Prostate gland (tissue), 2 donors: Measurements from ENCODE around the gene COL5A1. TPM values are rescaled to one million over a fixed set of nuclear protein-coding genes. Genes with fewer than 3 reads are reported as not detected.

ENCODE experiments used
- DNase-seq: peaks from one replicate; pipeline ENCODE4 v3.0.0-alpha.2; 2019; ENCODE audit warnings: low spot score
- H3K27ac ChIP-seq, 2 donors: fragments of 200-600 bp; sonication (generic); 2 replicates each; pipeline ENCODE4 v1.5.1; 2017 to 2019
- H3K27me3 ChIP-seq: fragments of 200-600 bp; sonication (generic); replicated peaks from 2 replicates; pipeline ENCODE4 v1.5.1; 2019; ENCODE audit not compliant: insufficient read depth
- H3K36me3 ChIP-seq, 2 donors: fragments of 200-600 bp; sonication (generic); 1 replicate in 1 of 2; 2 replicates in 1 of 2; pipeline versions ENCODE4 v1.5.1 to v1.8.1; 2017 to 2019
- H3K4me1 ChIP-seq: fragments of 200-600 bp; sonication (generic); replicated peaks from 2 replicates; pipeline ENCODE4 v1.5.1; 2019
- H3K4me3 ChIP-seq, 2 donors: fragments of 200-600 bp; sonication (generic); 2 replicates each; pipeline ENCODE4 v1.5.1; 2017 to 2019
- H3K9me3 ChIP-seq: fragments of 200-600 bp; sonication (generic); 2 replicates; pipeline ENCODE4 v1.5.1; 2017
- CTCF ChIP-seq, 4 experiments: fragments of 200-600 bp in 2 of 4; fragments of 450-650 bp in 2 of 4; sonication (generic) in 2 of 4; IDR thresholded peaks; 1 replicate in 3 of 4; 2 replicates in 1 of 4; pipeline ENCODE4 v1.5.1; 2016 to 2019; ENCODE audit warnings: antibody characterized with exemption in 4 of 4, mild to moderate bottlenecking in 2 of 4, moderate library complexity in 2 of 4
- POLR2A ChIP-seq: fragments of 450-650 bp; IDR thresholded peaks from one replicate; pipeline ENCODE4 v1.6.1; 2016; ENCODE audit warnings: antibody characterized with exemption, mild to moderate bottlenecking
- POLR2AphosphoS5 ChIP-seq: sonication (generic); formaldehyde crosslinking; IDR thresholded peaks from one replicate; pipeline ENCODE4 v1.6.1; 2017; ENCODE audit warnings: antibody characterized with exemption
- WGBS: methylation state at CpG from one replicate; pipeline ENCODE4 v1.1.5; 2018; 5-methylcytosine and 5-hydroxymethylcytosine counted together
- intact Hi-C: fragments of 100-400 bp; cut with DNase I; formaldehyde crosslinking; loops from one replicate; pipeline ENCODE4 v1.14.2; 2022
- total RNA-seq, 2 donors: library from RNA; depleted of rRNA; stranded (reverse); fragments of >200 nt; gene quantifications; one replicate each; pipeline ENCODE4 v1.1.0, GENCODE V29; 2016

The COL5A1 gene
- total RNA-seq, 2 donors from 2014 or later = 16.9 to 36.0 TPM

- Histone ChIP-seq H3K4me3 (no peak overlapping the region), H3K27ac (no peak overlapping the region), H3K36me3 (no peaks in the 10 kb centered on the region), H3K27me3 (no peaks in the 10 kb centered on the region), H3K9me3 (no peaks in the 10 kb centered on the region), H3K4me1 (no peaks in the 10 kb centered on the region)
- no peak for TF ChIP-seq POLR2A
- no peak for TF ChIP-seq POLR2AphosphoS5
- TF ChIP-seq CTCF (IDR thresholded peaks at IDR 0.05) = no peak
- DNase-seq = no peak
- intact Hi-C loops = no loop called here
- 91% methylated on average over 25 of the region's 25 CpGs for WGBS
Observed at GRCh38 chr9:134834957-134835419, 193.4 kb downstream of the COL5A1 start.

- Histone ChIP-seq H3K9me3 (no peaks in the 10 kb centered on the region), H3K4me3 (no peak overlapping the region), H3K36me3 (no peaks in the 10 kb centered on the region), H3K4me1 (no peaks in the 10 kb centered on the region), H3K27ac (no peak overlapping the region), H3K27me3 (no peaks in the 10 kb centered on the region)
- WGBS = 69% methylated on average over 16 of the region's 16 CpGs
- intact Hi-C loops = no loop called here
- TF ChIP-seq POLR2AphosphoS5 (no peak), CTCF (IDR thresholded peaks at IDR 0.05) (no peak), POLR2A (no peak)
- no peak for DNase-seq
Observed at GRCh38 chr9:134835448-134835847, 193.8 kb downstream of the COL5A1 start.

GRCh38 chr9:134835987-134836386, 194.4 kb downstream of the COL5A1 start:
- intact Hi-C loops = no loop called here
- no peak overlapping the region for H3K27ac ChIP-seq
- H3K9me3 ChIP-seq = no peaks in the 10 kb centered on the region
- TF ChIP-seq POLR2AphosphoS5 (no peak), CTCF (IDR thresholded peaks at IDR 0.05) (no peak), POLR2A (no peak)
- H3K36me3 ChIP-seq = no peaks in the 10 kb centered on the region
- no peak for DNase-seq
- no peak overlapping the region for H3K4me3 ChIP-seq
- H3K27me3 ChIP-seq = no peaks in the 10 kb centered on the region
- WGBS = 72% methylated on average over 13 of the region's 13 CpGs
- no peaks in the 10 kb centered on the region for H3K4me1 ChIP-seq

GRCh38 chr9:134836406-134836970, 194.9 kb downstream of the COL5A1 start:
- no peaks in the 10 kb centered on the region for H3K36me3 ChIP-seq
- 95% methylated on average over 15 of the region's 19 CpGs for WGBS

More at GRCh38 chr9:134836406-134836970, 194.9 kb downstream of the COL5A1 start:
- H3K4me3 ChIP-seq = no peak overlapping the region
- no peaks in the 10 kb centered on the region for H3K9me3 ChIP-seq
- H3K4me1 ChIP-seq = no peaks in the 10 kb centered on the region
- no peak for TF ChIP-seq POLR2A
- no peak for TF ChIP-seq POLR2AphosphoS5
- TF ChIP-seq CTCF (IDR thresholded peaks at IDR 0.05) = no peak
- no peak for DNase-seq
- no peak overlapping the region for H3K27ac ChIP-seq
- intact Hi-C loops = no loop called here
- H3K27me3 ChIP-seq = no peaks in the 10 kb centered on the region
